GM19455 (cell line): Measurements from ENCODE around the gene UNC5B.
"Not testable (repeated sequence)": the region's sequence is repeated elsewhere in the genome, so short reads cannot be mapped to it uniquely, and the experiment has no call there.

Source experiments
- ATAC-seq: cut with Tn5 transposase; IDR thresholded peaks from one replicate; pipeline ENCODE4 v1.9.1; 2021; ENCODE audit not compliant: unreplicated experiment

UNC5B gene

GRCh38 chr10:71207578-71207977 lies 4.8 kb upstream of the UNC5B start:
- ATAC-seq: no peak

- ATAC-seq: no peak
Measured at GRCh38 chr10:71209352-71209715, 3.0 kb upstream of the UNC5B start.

- ATAC-seq: no peak
Measured at GRCh38 chr10:71209731-71210541, 2.4 kb upstream of the UNC5B start.

- ATAC-seq: no peak
Measured at GRCh38 chr10:71210542-71210871, 1.9 kb upstream of the UNC5B start.

- no peak for ATAC-seq
Measured at GRCh38 chr10:71211053-71211452, 1.3 kb upstream of the UNC5B start.

- ATAC-seq: no peak
Measured at GRCh38 chr10:71211775-71212317, 524 bp upstream of the UNC5B start.

- ATAC-seq: no peak
Measured at GRCh38 chr10:71213127-71213621, 804 bp downstream of the UNC5B start.

- no peak for ATAC-seq
Measured at GRCh38 chr10:71213761-71214440, 1.5 kb downstream of the UNC5B start.

GRCh38 chr10:71214641-71215559 lies 2.5 kb downstream of the UNC5B start:
- no peak for ATAC-seq

GRCh38 chr10:71216363-71216695 lies 4.0 kb downstream of the UNC5B start:
- ATAC-seq: no peak

GRCh38 chr10:71216751-71217265 lies 4.4 kb downstream of the UNC5B start:
- ATAC-seq: no peak

- ATAC-seq: no peak
Measured at GRCh38 chr10:71217266-71218045, 5.1 kb downstream of the UNC5B start.

GRCh38 chr10:71218046-71218650 lies 5.8 kb downstream of the UNC5B start:
- no peak for ATAC-seq

GRCh38 chr10:71218651-71219050 lies 6.3 kb downstream of the UNC5B start:
- no peak for ATAC-seq

GRCh38 chr10:71219236-71219917 lies 7.0 kb downstream of the UNC5B start:
- not testable (repeated sequence) for ATAC-seq

- no peak for ATAC-seq
Measured at GRCh38 chr10:71219918-71220688, 7.7 kb downstream of the UNC5B start.

GRCh38 chr10:71220689-71221540 lies 8.5 kb downstream of the UNC5B start:
- ATAC-seq: no peak
